SK-N-SH (cell line): Measurements from ENCODE around the gene INSYN1. TPM values are rescaled to one million over a fixed set of nuclear protein-coding genes. Genes with fewer than 3 reads are reported as not detected.

Source experiments
- CTCF ChIA-PET: fragments of 300-600, 350-600 bp; formaldehyde crosslinking; extraction: SDS; loops from one replicate; lab custom pipeline; 2021; lab: Yijun Ruan, JAX
- POLR2A ChIA-PET: fragments of 350-600 bp; sonication (Branson Sonifier 250); formaldehyde crosslinking; extraction: SDS; loops from one replicate; lab custom pipeline; 2020; ENCODE audit warnings: antibody characterized with exemption, inconsistent platforms; lab: Yijun Ruan, JAX
- DNase-seq: peaks from one replicate; pipeline ENCODE4 v3.0.0; 2012
- H2AFZ ChIP-seq: fragments of 200-600 bp; sonication (generic); 2 replicates; pipeline ENCODE4 v1.8.1; 2016; ENCODE audit warnings: antibody characterized with exemption, mild to moderate bottlenecking, low read depth
- H3F3A ChIP-seq: fragments of 200-600 bp; sonication (generic); replicated peaks from 2 replicates; pipeline ENCODE3; 2016; ENCODE audit warnings: antibody characterized with exemption, mild to moderate bottlenecking; ENCODE audit not compliant: insufficient read depth
- H3K27ac ChIP-seq, 2 experiments: fragments of 200-500 bp in 1 of 2; fragments of 200-600 bp in 1 of 2; sonication (Bioruptor generic) in 1 of 2; sonication (generic), shearing (Covaris generic) in 1 of 2; 2 replicates each; pipeline versions ENCODE4 v1.5.1 to v1.6.1; 2014 to 2016; ENCODE audit warnings: low read depth in 2 of 2, inconsistent platforms in 1 of 2, low read length in 1 of 2, mild to moderate bottlenecking in 1 of 2, mixed read lengths in 1 of 2
- H3K27me3 ChIP-seq: fragments of 200-600 bp; sonication (generic), shearing (Covaris generic); 2 replicates; pipeline ENCODE4 v1.6.1; 2016; ENCODE audit warnings: mixed run types; ENCODE audit not compliant: insufficient read depth
- H3K36me3 ChIP-seq, 2 experiments: fragments of 200-500 bp in 1 of 2; fragments of 200-600 bp in 1 of 2; sonication (Bioruptor generic) in 1 of 2; sonication (generic) in 1 of 2; replicated peaks in 1 of 2; 2 replicates each; pipeline versions ENCODE3 to v1.5.1; 2014 to 2016; ENCODE audit warnings: low read length in 1 of 2, mild to moderate bottlenecking in 1 of 2; ENCODE audit not compliant: insufficient read depth in 2 of 2, control insufficient read depth in 1 of 2
- H3K4me1 ChIP-seq, 2 experiments: fragments of 200-500 bp in 1 of 2; fragments of 200-600 bp in 1 of 2; sonication (Bioruptor generic) in 1 of 2; sonication (generic), shearing (Covaris generic) in 1 of 2; 2 replicates each; pipeline versions ENCODE4 v1.5.1 to v1.6.1; 2014 to 2016; ENCODE audit warnings: low read depth in 1 of 2, low read length in 1 of 2, mixed run types in 1 of 2; ENCODE audit not compliant: insufficient read depth in 2 of 2, control insufficient read depth in 1 of 2
- H3K4me2 ChIP-seq: fragments of 200-600 bp; sonication (generic), shearing (Covaris generic); 2 replicates; pipeline ENCODE4 v1.6.1; 2017; ENCODE audit warnings: mixed run types
- H3K4me3 ChIP-seq, 2 experiments: fragments of 200-500 bp in 1 of 2; fragments of 200-600 bp in 1 of 2; sonication (Bioruptor generic) in 1 of 2; sonication (generic), shearing (Covaris generic) in 1 of 2; 2 replicates each; pipeline versions ENCODE4 v1.5.1 to v1.8.1; 2014 to 2016; ENCODE audit warnings: low read depth in 2 of 2, inconsistent platforms in 1 of 2, low read length in 1 of 2, mild to moderate bottlenecking in 1 of 2, mixed read lengths in 1 of 2, moderate library complexity in 1 of 2
- H3K79me2 ChIP-seq: fragments of 200-600 bp; sonication (generic); 2 replicates; pipeline ENCODE4 v1.8.1; 2017; ENCODE audit warnings: mild to moderate bottlenecking; ENCODE audit not compliant: insufficient read depth
- H3K9ac ChIP-seq: fragments of 200-600 bp; sonication (generic); 2 replicates; pipeline ENCODE4 v1.6.1; 2017; ENCODE audit warnings: mixed run types
- H3K9me2 ChIP-seq: fragments of 200-600 bp; sonication (generic); 2 replicates; pipeline ENCODE4 v1.6.1; 2017; ENCODE audit warnings: mixed run types
- H3K9me3 ChIP-seq: fragments of 200-600 bp; sonication (generic); 2 replicates; pipeline ENCODE4 v1.6.1; 2017; ENCODE audit warnings: mixed run types, mild to moderate bottlenecking, moderate library complexity
- H4K20me1 ChIP-seq: fragments of 200-600 bp; sonication (generic); 2 replicates; pipeline ENCODE4 v1.6.1; 2017; ENCODE audit warnings: mild to moderate bottlenecking, mixed run types; ENCODE audit not compliant: insufficient read depth
- CTCF ChIP-seq: fragments of 200-600 bp; sonication (generic); IDR thresholded peaks from 2 replicates; pipeline ENCODE4 v1.6.1; 2017; ENCODE audit warnings: antibody characterized with exemption, mild to moderate bottlenecking, moderate library complexity
- EP300 ChIP-seq, 2 experiments: IDR thresholded peaks; 2 replicates each; pipeline versions ENCODE4 v1.4.0 to v1.6.1; 2012; ENCODE audit warnings: borderline replicate concordance in 1 of 2, low read depth in 1 of 2, low read length in 1 of 2
- FOSL2 ChIP-seq: IDR thresholded peaks from 2 replicates; pipeline ENCODE4 v1.4.0; 2012; ENCODE audit warnings: low read depth, mild to moderate bottlenecking, moderate library complexity, borderline replicate concordance
- FOXJ3 ChIP-seq: sonication (generic); formaldehyde crosslinking; IDR thresholded peaks from 2 replicates; pipeline ENCODE4 v1.5.1; 2020; ENCODE audit warnings: mild to moderate bottlenecking, missing genetic modification reagents
- GABPA ChIP-seq: IDR thresholded peaks from 2 replicates; pipeline ENCODE4 v1.4.0; 2012; ENCODE audit warnings: low read depth, mild to moderate bottlenecking
- GATA2 ChIP-seq: sonication (generic); formaldehyde crosslinking; IDR thresholded peaks from 2 replicates; pipeline ENCODE4 v1.5.0; 2020; ENCODE audit warnings: mild to moderate bottlenecking, missing genetic modification reagents
- IRF3 ChIP-seq: fragments of 150-350 bp; IDR thresholded peaks from 2 replicates; pipeline ENCODE4 v1.6.1; 2016; ENCODE audit warnings: mild to moderate bottlenecking, low read depth, low read length
- MAX ChIP-seq: IDR thresholded peaks from 2 replicates; pipeline ENCODE4 v1.4.0; 2012; ENCODE audit warnings: low read depth
- NFIC ChIP-seq: IDR thresholded peaks from 2 replicates; pipeline ENCODE4 v1.4.0; 2012; ENCODE audit warnings: borderline replicate concordance
- POLR2AphosphoS5 ChIP-seq: IDR thresholded peaks from 2 replicates; pipeline ENCODE4 v1.6.1; 2012; ENCODE audit warnings: low read depth, low read length
- RAD21 ChIP-seq: IDR thresholded peaks from 2 replicates; pipeline ENCODE4 v1.6.1; 2012; ENCODE audit warnings: mild to moderate bottlenecking, low read length
- RCOR1 ChIP-seq: fragments of 150-350 bp; IDR thresholded peaks from 2 replicates; pipeline ENCODE4 v1.6.1; 2017; ENCODE audit warnings: antibody characterized with exemption, low read length
- REST ChIP-seq: IDR thresholded peaks from 2 replicates; pipeline ENCODE4 v1.6.1; 2012; ENCODE audit warnings: mild to moderate bottlenecking, low read depth, low read length, moderate library complexity
- RFX5 ChIP-seq: IDR thresholded peaks from 2 replicates; pipeline ENCODE4 v1.6.1; 2012; ENCODE audit warnings: mild to moderate bottlenecking, improper control_type of control experiment, low read length
- SIN3A ChIP-seq: IDR thresholded peaks from 2 replicates; pipeline ENCODE4 v1.6.1; 2012; ENCODE audit warnings: low read depth, mild to moderate bottlenecking, low read length, moderate library complexity, borderline replicate concordance
- SMC3 ChIP-seq: IDR thresholded peaks from 2 replicates; pipeline ENCODE4 v1.6.1; 2012; ENCODE audit warnings: low read depth, low read length, improper control_type of control experiment
- TEAD4 ChIP-seq: IDR thresholded peaks from 2 replicates; pipeline ENCODE4 v1.4.0; 2012; ENCODE audit warnings: mild to moderate bottlenecking, borderline replicate concordance; ENCODE audit not compliant: insufficient read depth
- YY1 ChIP-seq: IDR thresholded peaks from 2 replicates; pipeline ENCODE4 v1.4.0; 2012; ENCODE audit warnings: low read depth, mild to moderate bottlenecking
- WGBS: methylation state at CpG from one replicate; pipeline ENCODE4 v1.1.6; 2017; ENCODE audit warnings: low lambda C conversion rate; 5-methylcytosine and 5-hydroxymethylcytosine counted together
- polyA plus RNA-seq, 3 experiments: library from polyadenylated mRNA; depleted of rRNA; stranded (reverse); fragments of >200 nt; gene quantifications; 2 replicates each; pipeline ENCODE4 v1.2.3, GENCODE V29; 2012

Gene INSYN1
- polyA plus RNA-seq, 1 of the 3 experiments (the other 2 are of a cell fraction) = 3.7 TPM

- no peak overlapping the region for H3K4me2 ChIP-seq
- no peak overlapping the region for H3K9ac ChIP-seq
- H3K27ac ChIP-seq = no peak overlapping the region
- ChIA-PET POLR2A (no interaction called here), CTCF (interaction anchor here (1.4 to 1.7 kb wide), 3 partner anchors 10 to 97 kb away, joined by 3 to 8 read pairs (median 4); no protein-coding TSS in a partner anchor)
- peaks cover 22 to 32% of the 10 kb centered on the region in 2 experiments; a peak in 3 of 4 replicates for H3K4me1 ChIP-seq
- H3K27me3 ChIP-seq = no peaks in the 10 kb centered on the region
- TF ChIP-seq SMC3 (no peak), CTCF (no peak), IRF3 (no peak), TEAD4 (no peak), YY1 (no peak), SIN3A (no peak), GATA2 (no peak), FOXJ3 (no peak)
- no peaks in the 10 kb centered on the region for H3K79me2 ChIP-seq
- no peaks in the 10 kb centered on the region for H3K36me3 ChIP-seq
- DNase-seq = peak; percentile 59
- H4K20me1 ChIP-seq = no peaks in the 10 kb centered on the region
- H2AFZ ChIP-seq = no peak overlapping the region
- peaks cover 8% of the 10 kb centered on the region for H3F3A ChIP-seq
- H3K4me3 ChIP-seq = no peak overlapping the region
- WGBS = 67% methylated on average over 8 of the region's 11 CpGs
- H3K9me2 ChIP-seq = no peaks in the 10 kb centered on the region
- H3K9me3 ChIP-seq = no peaks in the 10 kb centered on the region
Observed at GRCh38 chr15:73796331-73796831, 43.2 kb upstream of the INSYN1 start.

- Histone ChIP-seq H3K4me3 (no peak overlapping the region), H3F3A (no peaks in the 10 kb centered on the region), H3K4me1 (peaks cover 6 to 19% of the 10 kb centered on the region in 2 experiments; a peak in 2 of 4 replicates), H3K27ac (no peak overlapping the region), H3K9me3 (no peaks in the 10 kb centered on the region), H4K20me1 (no peaks in the 10 kb centered on the region), H3K9me2 (no peaks in the 10 kb centered on the region), H3K4me2 (no peak overlapping the region), H2AFZ (no peak overlapping the region), H3K79me2 (no peaks in the 10 kb centered on the region), H3K27me3 (no peaks in the 10 kb centered on the region), H3K9ac (no peak overlapping the region), H3K36me3 (no peaks in the 10 kb centered on the region)
- DNase-seq = no peak
- POLR2A ChIA-PET = no interaction called here
- CTCF ChIA-PET = interaction anchor here (0.9 kb wide), 1 partner anchor 25 kb away, joined by 3 read pairs; no protein-coding TSS in a partner anchor
- 75% methylated on average over 4 of the region's 6 CpGs for WGBS
- TF ChIP-seq EP300 (IDR thresholded peaks at IDR 0.05; ENCODE audit: borderline replicate concordance in 1 of 2, low read depth in 1 of 2, low read length in 1 of 2) (no peak), YY1 (no peak), GATA2 (no peak), RFX5 (no peak), GABPA (no peak), REST (no peak), RCOR1 (no peak), MAX (no peak), NFIC (no peak), POLR2AphosphoS5 (no peak), FOSL2 (no peak), RAD21 (no peak), SMC3 (no peak)
Observed at GRCh38 chr15:73794443-73795133, 41.4 kb upstream of the INSYN1 start.
